Naive thymus-derived CD8-positive, alpha-beta T cell (primary cell): ENCODE results near the gene GRIK2. TPM values are rescaled to one million over a fixed set of nuclear protein-coding genes. Genes with fewer than 3 reads are reported as not detected.

ENCODE experiments used
- ATAC-seq, 2 donors: fragments of 150-1000 bp; cut with Tn5 transposase in 1 of 2; sonication (Bioruptor Pico), chemical (Tn5 transposase) in 1 of 2; 1 replicate in 1 of 2; 2 replicates in 1 of 2; pipeline ENCODE4 v1.10.0; 2021; ENCODE audit warnings: mild to moderate bottlenecking in 2 of 2, moderate library complexity in 2 of 2
- POLR2A ChIA-PET: fragments of 350-600 bp; sonication (Branson Sonifier 250); formaldehyde crosslinking; loops from one replicate; lab custom pipeline; 2021; ENCODE audit warnings: antibody characterized with exemption; lab: Charles Lee
- DNase-seq, 10 donors: peaks; one replicate each; pipeline versions ENCODE4 v3.0.0 to v3.0.0-alpha.2; 2020 to 2022
- H3K27ac Mint-ChIP-seq, 10 donors: one replicate each; pipeline ENCODE4 v1.8.0; 2020 to 2022; ENCODE audit warnings: mild to moderate bottlenecking in 10 of 10, mixed read lengths in 10 of 10, moderate library complexity in 4 of 10, inconsistent platforms in 1 of 10
- H3K27me3 Mint-ChIP-seq, 5 donors: one replicate each; pipeline ENCODE4 v1.8.0; 2021 to 2022; ENCODE audit warnings: mixed read lengths in 5 of 5
- H3K36me3 Mint-ChIP-seq, 3 donors: one replicate each; pipeline ENCODE4 v1.8.0; 2020 to 2022; ENCODE audit warnings: mixed read lengths in 3 of 3, mild to moderate bottlenecking in 2 of 3, inconsistent platforms in 1 of 3
- H3K4me1 Mint-ChIP-seq, 4 donors: one replicate each; pipeline ENCODE4 v1.8.0; 2021 to 2022; ENCODE audit warnings: mixed read lengths in 4 of 4
- H3K4me3 Mint-ChIP-seq, 10 donors: one replicate each; pipeline ENCODE4 v1.8.0; 2020 to 2022; ENCODE audit warnings: mild to moderate bottlenecking in 10 of 10, mixed read lengths in 10 of 10, moderate library complexity in 6 of 10, inconsistent platforms in 1 of 10
- H3K9me3 Mint-ChIP-seq, 9 donors: one replicate each; pipeline ENCODE4 v1.8.0; 2020 to 2022; ENCODE audit warnings: mixed read lengths in 9 of 9, mild to moderate bottlenecking in 3 of 9, inconsistent platforms in 1 of 9, moderate library complexity in 1 of 9
- polyA plus RNA-seq, 3 donors: library from polyadenylated mRNA; unstranded; fragments of 300-500 nt; fragmentation: Illumina TruSeq; gene quantifications; one replicate each; pipeline ENCODE4 v1.2.3, GENCODE V29; 2021
- total RNA-seq, 8 experiments: library from RNA in 2 of 8; stranded (reverse) in 2 of 8; gene quantifications; one replicate each; pipeline ENCODE4 v1.2.3 and lab custom pipeline; 2021 to 2026

Gene GRIK2
- total and polyA plus RNA-seq, 5 experiments from 2014 or later, result not detected

DNA sequence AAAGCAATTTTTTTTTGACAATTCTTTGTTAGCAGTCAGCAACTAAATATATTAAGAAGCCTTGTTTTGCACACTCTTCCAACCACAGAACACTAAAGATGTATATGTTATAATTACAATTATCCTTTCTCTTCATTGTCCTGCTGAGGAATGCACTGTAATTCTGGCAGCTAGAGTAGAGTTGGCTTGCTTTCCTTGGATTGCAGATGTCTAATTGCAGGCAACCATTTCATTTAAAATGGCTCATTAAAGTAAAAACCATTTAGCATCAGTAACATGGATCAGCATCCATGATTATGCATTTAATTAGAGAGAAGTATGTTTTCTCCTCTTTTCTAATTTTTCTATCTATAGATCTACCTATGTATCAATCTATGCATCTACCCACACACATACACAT, 335.4 kb downstream of the GRIK2 start:
- H3K9me3 Mint-ChIP-seq, result peaks cover 0 to 9% (median 0%) of the 10 kb centered on the region in 9 donors
- peaks cover 0 to 2% (median 0%) of the 10 kb centered on the region in 4 donors for H3K4me1 Mint-ChIP-seq
- H3K36me3 Mint-ChIP-seq, result no peaks in the 10 kb centered on the region
- ATAC-seq (no peak), DNase-seq (no peak)
- POLR2A ChIA-PET, result no interaction called here
- no peak overlapping the region for H3K27ac Mint-ChIP-seq
- H3K27me3 Mint-ChIP-seq, result no peaks in the 10 kb centered on the region
- H3K4me3 Mint-ChIP-seq, result no peak overlapping the region

DNA sequence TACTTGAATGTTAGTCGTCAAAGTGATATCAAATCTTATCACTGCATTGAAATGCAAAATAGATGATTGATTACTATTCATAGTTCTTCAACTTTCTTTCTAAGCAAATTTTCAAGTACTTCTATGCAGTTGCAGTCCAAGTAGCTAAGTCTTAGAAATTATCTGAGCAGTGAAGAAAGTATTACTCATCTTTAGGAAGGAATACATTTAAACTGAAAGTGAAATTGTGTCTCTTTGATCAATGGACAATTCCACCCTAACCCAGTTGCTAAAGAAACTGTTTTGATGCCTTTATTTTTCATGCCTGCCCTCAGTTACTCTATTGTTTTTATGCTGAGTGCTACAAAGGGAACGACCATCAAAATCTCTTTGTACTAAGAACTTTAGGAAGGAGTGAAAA, 337.4 kb downstream of the GRIK2 start:
- H3K9me3 Mint-ChIP-seq, result peaks cover 0 to 16% (median 0%) of the 10 kb centered on the region in 9 donors
- POLR2A ChIA-PET, result no interaction called here
- DNase-seq (no peak), ATAC-seq (no peak)
- peaks cover 0 to 2% (median 0%) of the 10 kb centered on the region in 4 donors for H3K4me1 Mint-ChIP-seq
- no peaks in the 10 kb centered on the region for H3K27me3 Mint-ChIP-seq
- H3K4me3 Mint-ChIP-seq, result peak overlapping the region in 1 of 10 donors; percentile 38
- H3K27ac Mint-ChIP-seq, result no peak overlapping the region
- H3K36me3 Mint-ChIP-seq, result no peaks in the 10 kb centered on the region

DNA sequence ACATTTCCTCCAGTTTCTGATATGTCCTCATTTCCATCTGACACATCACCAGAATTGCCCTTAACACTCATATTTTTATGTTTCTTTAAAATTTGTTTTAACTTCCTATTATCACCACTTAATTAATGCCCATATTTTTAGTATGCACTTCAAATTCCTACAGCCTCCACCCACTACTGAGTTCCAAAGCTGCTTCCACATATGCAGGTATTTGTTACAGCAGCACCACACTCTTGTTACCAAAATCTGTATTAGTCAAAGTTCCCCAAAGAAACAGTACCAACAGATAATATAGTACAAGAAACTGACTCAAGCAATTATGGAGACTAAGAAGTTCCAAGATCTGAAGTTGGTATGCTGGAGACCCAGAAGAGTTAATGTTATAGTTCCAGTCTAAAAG, 340.4 kb downstream of the GRIK2 start:
- Mint-ChIP-seq H3K27me3 (no peaks in the 10 kb centered on the region), H3K9me3 (peaks cover 0 to 28% (median 8%) of the 10 kb centered on the region in 9 donors), H3K4me1 (peaks cover 0 to 2% (median 0%) of the 10 kb centered on the region in 4 donors), H3K4me3 (no peak overlapping the region), H3K36me3 (no peaks in the 10 kb centered on the region), H3K27ac (no peak overlapping the region)
- POLR2A ChIA-PET, result no interaction called here
- ATAC-seq (no peak), DNase-seq (no peak)

DNA sequence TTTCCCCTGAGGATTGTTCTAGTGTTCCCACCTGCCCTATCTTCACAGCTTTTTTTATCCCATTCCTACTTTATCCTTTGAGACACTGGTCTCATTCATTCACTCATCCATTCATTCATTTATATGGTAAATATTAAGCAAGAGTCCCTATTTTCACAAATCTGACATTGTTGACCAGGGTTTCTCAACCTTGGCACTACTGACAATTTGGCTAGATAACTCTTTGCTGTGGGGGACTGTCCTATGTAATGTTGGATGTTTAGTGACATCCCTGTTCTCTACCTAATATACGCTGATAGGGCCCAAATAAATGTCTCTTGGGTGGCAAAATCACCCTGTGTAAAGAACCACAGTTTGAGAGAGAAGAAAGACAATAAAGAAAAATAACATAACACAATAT, 345.0 kb downstream of the GRIK2 start:
- Mint-ChIP-seq H3K4me1 (no peaks in the 10 kb centered on the region), H3K27me3 (no peaks in the 10 kb centered on the region), H3K27ac (no peak overlapping the region), H3K36me3 (no peaks in the 10 kb centered on the region), H3K9me3 (peaks cover 0 to 25% (median 8%) of the 10 kb centered on the region in 9 donors), H3K4me3 (no peak overlapping the region)
- POLR2A ChIA-PET, result no interaction called here
- ATAC-seq (no peak), DNase-seq (no peak)

- Mint-ChIP-seq H3K27ac (no peak overlapping the region), H3K9me3 (peaks cover 0 to 15% (median 6%) of the 10 kb centered on the region in 9 donors), H3K27me3 (no peaks in the 10 kb centered on the region), H3K4me1 (no peaks in the 10 kb centered on the region), H3K36me3 (no peaks in the 10 kb centered on the region), H3K4me3 (no peak overlapping the region)
- DNase-seq, result peak in 1 of 10 donors; percentile 37
- POLR2A ChIA-PET, result no interaction called here
- ATAC-seq, result no peak
Measured at GRCh38 chr6:101740631-101741030, 347.1 kb downstream of the GRIK2 start.

GRCh38 chr6:101741474-101742171, 348.1 kb downstream of the GRIK2 start:
- ATAC-seq (no peak), DNase-seq (no peak)
- Mint-ChIP-seq H3K4me1 (no peaks in the 10 kb centered on the region), H3K4me3 (no peak overlapping the region), H3K36me3 (no peaks in the 10 kb centered on the region), H3K9me3 (peaks cover 0 to 15% (median 6%) of the 10 kb centered on the region in 9 donors), H3K27ac (no peak overlapping the region), H3K27me3 (no peaks in the 10 kb centered on the region)
- POLR2A ChIA-PET, result no interaction called here

DNA sequence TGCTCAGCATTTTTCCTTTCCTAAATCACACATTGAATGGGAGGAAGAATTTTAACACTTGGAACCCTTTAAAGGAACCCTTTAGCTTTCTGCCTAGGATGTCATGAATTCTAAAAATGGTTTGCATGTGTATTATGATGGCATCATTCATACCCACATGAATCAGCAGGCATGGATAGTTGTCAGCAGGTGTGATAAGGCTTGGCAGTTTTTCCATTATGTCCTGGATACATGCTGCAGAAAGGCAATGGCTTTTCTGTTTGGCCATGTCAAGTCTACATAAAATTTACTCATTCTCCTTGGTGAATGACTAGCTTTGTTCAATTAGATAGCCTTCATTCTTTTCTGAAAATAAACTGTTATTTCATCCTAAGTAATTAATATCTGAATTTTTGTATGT, 353.7 kb downstream of the GRIK2 start:
- no peak for ATAC-seq

DNA sequence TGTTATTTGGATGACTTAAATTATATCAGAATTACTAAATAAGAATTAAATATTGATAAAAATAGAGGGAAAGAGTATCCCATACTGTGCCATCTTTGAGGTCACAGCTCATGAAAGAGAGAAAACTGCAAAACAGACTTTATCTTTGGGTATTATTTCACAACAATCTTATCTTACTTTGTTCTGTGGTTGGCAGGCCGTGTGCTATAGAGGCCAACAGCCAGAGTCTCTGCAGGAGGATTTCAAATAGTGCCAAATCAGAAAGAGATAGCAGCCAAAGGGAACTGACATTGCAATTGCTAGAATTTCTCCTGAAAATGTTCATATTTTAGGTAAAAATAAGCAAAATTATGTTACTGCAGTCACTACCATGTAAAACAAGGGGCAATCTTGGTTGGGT, 354.2 kb downstream of the GRIK2 start:
- H3K27ac Mint-ChIP-seq, result no peak overlapping the region
- H3K4me3 Mint-ChIP-seq, result no peak overlapping the region
- ATAC-seq (no peak), DNase-seq (no peak)
- POLR2A ChIA-PET, result no interaction called here
- no peaks in the 10 kb centered on the region for H3K36me3 Mint-ChIP-seq
- no peaks in the 10 kb centered on the region for H3K27me3 Mint-ChIP-seq
- peaks cover 0 to 7% (median 0%) of the 10 kb centered on the region in 9 donors for H3K9me3 Mint-ChIP-seq
- H3K4me1 Mint-ChIP-seq, result no peaks in the 10 kb centered on the region

More for the DNA sequence above, 353.7 kb downstream of the GRIK2 start:
- Mint-ChIP-seq H3K36me3 (no peaks in the 10 kb centered on the region), H3K4me3 (no peak overlapping the region), H3K9me3 (peaks cover 0 to 7% (median 0%) of the 10 kb centered on the region in 9 donors), H3K27ac (no peak overlapping the region), H3K4me1 (no peaks in the 10 kb centered on the region), H3K27me3 (no peaks in the 10 kb centered on the region)
- POLR2A ChIA-PET, result no interaction called here
- DNase-seq, result no peak

GRCh38 chr6:101755931-101756330, 362.4 kb downstream of the GRIK2 start:
- H3K9me3 Mint-ChIP-seq, result peaks cover 0 to 10% (median 0%) of the 10 kb centered on the region in 9 donors
- no peaks in the 10 kb centered on the region for H3K36me3 Mint-ChIP-seq
- ATAC-seq (no peak), DNase-seq (no peak)
- H3K27ac Mint-ChIP-seq, result no peak overlapping the region
- no peaks in the 10 kb centered on the region for H3K27me3 Mint-ChIP-seq
- H3K4me3 Mint-ChIP-seq, result no peak overlapping the region
- H3K4me1 Mint-ChIP-seq, result no peaks in the 10 kb centered on the region
- POLR2A ChIA-PET, result no interaction called here

DNA sequence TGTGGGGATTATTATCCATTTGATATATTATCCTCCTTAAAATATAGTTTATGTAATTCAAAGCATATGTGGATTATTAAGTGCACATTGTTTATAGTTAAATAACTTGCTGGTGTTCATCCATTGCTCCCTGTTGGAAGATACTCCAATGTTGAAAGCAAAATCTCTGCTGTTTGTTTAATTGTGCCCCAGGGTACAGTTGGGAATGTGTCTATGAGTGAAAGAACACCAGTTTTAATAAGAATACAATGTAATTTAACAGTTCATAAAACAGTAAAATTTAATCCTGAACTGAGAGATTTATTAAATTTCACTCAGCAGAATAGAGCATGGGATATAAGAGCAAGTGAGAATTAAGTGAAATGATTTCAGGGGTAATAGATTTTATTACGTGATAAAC, 364.9 kb downstream of the GRIK2 start:
- Mint-ChIP-seq H3K9me3 (peaks cover 0 to 10% (median 0%) of the 10 kb centered on the region in 9 donors), H3K4me1 (no peaks in the 10 kb centered on the region), H3K4me3 (no peak overlapping the region), H3K27me3 (no peaks in the 10 kb centered on the region), H3K36me3 (no peaks in the 10 kb centered on the region), H3K27ac (no peak overlapping the region)
- ATAC-seq, result no peak
- DNase-seq, result no peak
- POLR2A ChIA-PET, result no interaction called here

- no peak overlapping the region for H3K4me3 Mint-ChIP-seq
- no peak for ATAC-seq
- no peak overlapping the region for H3K27ac Mint-ChIP-seq
- H3K36me3 Mint-ChIP-seq, result no peaks in the 10 kb centered on the region
- peaks cover 0 to 3% (median 0%) of the 10 kb centered on the region in 9 donors for H3K9me3 Mint-ChIP-seq
- H3K4me1 Mint-ChIP-seq, result no peaks in the 10 kb centered on the region
- DNase-seq, result no peak
- POLR2A ChIA-PET, result no interaction called here
- no peaks in the 10 kb centered on the region for H3K27me3 Mint-ChIP-seq
Measured at GRCh38 chr6:101760843-101761621, 367.5 kb downstream of the GRIK2 start.

GRCh38 chr6:101762851-101763250, 369.3 kb downstream of the GRIK2 start:
- POLR2A ChIA-PET, result no interaction called here
- Mint-ChIP-seq H3K4me3 (no peak overlapping the region), H3K27ac (no peak overlapping the region), H3K36me3 (no peaks in the 10 kb centered on the region), H3K4me1 (no peaks in the 10 kb centered on the region), H3K9me3 (peaks cover 0 to 3% (median 0%) of the 10 kb centered on the region in 9 donors), H3K27me3 (no peaks in the 10 kb centered on the region)
- no peak for DNase-seq
- no peak for ATAC-seq

- Mint-ChIP-seq H3K27me3 (no peaks in the 10 kb centered on the region), H3K4me1 (no peaks in the 10 kb centered on the region), H3K36me3 (no peaks in the 10 kb centered on the region), H3K9me3 (peaks cover 0 to 3% (median 0%) of the 10 kb centered on the region in 9 donors), H3K27ac (no peak overlapping the region), H3K4me3 (no peak overlapping the region)
- ATAC-seq (no peak), DNase-seq (no peak)
- POLR2A ChIA-PET, result no interaction called here
Measured at GRCh38 chr6:101765281-101765680, 371.8 kb downstream of the GRIK2 start.
